Measurements from ENCODE around the gene FNDC3B. TPM values are rescaled to one million over a fixed set of nuclear protein-coding genes. Genes with fewer than 3 reads are reported as not detected.

Gene FNDC3B
- total and polyA plus RNA-seq, 4 donors = 13.3 to 175 (median 100) TPM

- H3K9me3 ChIP-seq (ENCODE audit: control insufficient read depth in 4 of 4, insufficient read depth in 3 of 4, low read length in 3 of 4) = no peaks in the 10 kb centered on the region
- no peaks in the 10 kb centered on the region for H3K4me1 ChIP-seq (ENCODE audit: control insufficient read depth in 5 of 5, insufficient read depth in 5 of 5, low read length in 5 of 5)
- ATAC-seq (ENCODE audit: insufficient read depth, low FRiP score) (no peak), DNase-seq (no peak)
- H3K36me3 ChIP-seq (ENCODE audit: control insufficient read depth in 4 of 4, insufficient read depth in 4 of 4, low read length in 4 of 4) = no peaks in the 10 kb centered on the region
- H3K27me3 ChIP-seq (ENCODE audit: control insufficient read depth in 3 of 3, insufficient read depth in 3 of 3, low read length in 2 of 3) = no peaks in the 10 kb centered on the region
- no peak overlapping the region for H3K27ac ChIP-seq (ENCODE audit: low read depth in 1 of 2, low read length in 1 of 2)
- WGBS, 2 donors = 74 to 79% methylated on average over 3 of the region's 3 CpGs
- no peak overlapping the region for H3K9ac ChIP-seq (ENCODE audit: insufficient read depth in 1 of 2, low read length in 2 of 2)
- no peak overlapping the region for H3K4me3 ChIP-seq
- TF ChIP-seq CTCF (IDR thresholded peaks at IDR 0.05; ENCODE audit: control extremely low read depth, extremely low read depth) = no peak
Observed at GRCh38 chr3:172407872-172408271, 368.5 kb downstream of the FNDC3B start.

- H3K4me1 ChIP-seq (ENCODE audit: control insufficient read depth in 5 of 5, insufficient read depth in 5 of 5, low read length in 5 of 5) = no peaks in the 10 kb centered on the region
- no peak overlapping the region for H3K9ac ChIP-seq (ENCODE audit: insufficient read depth in 1 of 2, low read length in 2 of 2)
- H3K4me3 ChIP-seq = no peak overlapping the region
- H3K27me3 ChIP-seq (ENCODE audit: control insufficient read depth in 3 of 3, insufficient read depth in 3 of 3, low read length in 2 of 3) = no peaks in the 10 kb centered on the region
- ATAC-seq (ENCODE audit: insufficient read depth, low FRiP score) (no peak), DNase-seq (no peak)
- no peaks in the 10 kb centered on the region for H3K9me3 ChIP-seq (ENCODE audit: control insufficient read depth in 4 of 4, insufficient read depth in 3 of 4, low read length in 3 of 4)
- no peaks in the 10 kb centered on the region for H3K36me3 ChIP-seq (ENCODE audit: control insufficient read depth in 4 of 4, insufficient read depth in 4 of 4, low read length in 4 of 4)
- TF ChIP-seq CTCF (IDR thresholded peaks at IDR 0.05; ENCODE audit: control extremely low read depth, extremely low read depth) = no peak
- no peak overlapping the region for H3K27ac ChIP-seq (ENCODE audit: low read depth in 1 of 2, low read length in 1 of 2)
- 85 to 95% methylated on average over 13 of the region's 13 CpGs for WGBS, 2 donors
Observed at GRCh38 chr3:172410702-172411477, 371.5 kb downstream of the FNDC3B start.

- DNase-seq (no peak), ATAC-seq (ENCODE audit: insufficient read depth, low FRiP score) (no peak)
- no peaks in the 10 kb centered on the region for H3K4me1 ChIP-seq (ENCODE audit: control insufficient read depth in 5 of 5, insufficient read depth in 5 of 5, low read length in 5 of 5)
- H3K27ac ChIP-seq (ENCODE audit: low read depth in 1 of 2, low read length in 1 of 2) = no peak overlapping the region
- WGBS, 2 donors = 92 to 98% methylated on average over 5 to 6 of the region's 6 CpGs
- no peaks in the 10 kb centered on the region for H3K9me3 ChIP-seq (ENCODE audit: control insufficient read depth in 4 of 4, insufficient read depth in 3 of 4, low read length in 3 of 4)
- H3K36me3 ChIP-seq (ENCODE audit: control insufficient read depth in 4 of 4, insufficient read depth in 4 of 4, low read length in 4 of 4) = no peaks in the 10 kb centered on the region
- H3K4me3 ChIP-seq = no peak overlapping the region
- no peak overlapping the region for H3K9ac ChIP-seq (ENCODE audit: insufficient read depth in 1 of 2, low read length in 2 of 2)
- H3K27me3 ChIP-seq (ENCODE audit: control insufficient read depth in 3 of 3, insufficient read depth in 3 of 3, low read length in 2 of 3) = no peaks in the 10 kb centered on the region
- TF ChIP-seq CTCF (IDR thresholded peaks at IDR 0.05; ENCODE audit: control extremely low read depth, extremely low read depth) = no peak
Observed at GRCh38 chr3:172411478-172411947, 372.1 kb downstream of the FNDC3B start.

All from lung (tissue), 12 donors.